ENCODE results near the gene CSNK2A1. TPM values are rescaled to one million over a fixed set of nuclear protein-coding genes. Genes with fewer than 3 reads are reported as not detected.
"Not testable (repeated sequence)": the region's sequence is repeated elsewhere in the genome, so short reads cannot be mapped to it uniquely, and the experiment has no call there.

The CSNK2A1 gene
- total RNA-seq, 1 donor = 117 TPM

- no peak overlapping the region for H3K4me3 ChIP-seq (ENCODE audit: low read depth, low read length)
- no peak for TF ChIP-seq CTCF (IDR thresholded peaks at IDR 0.05; ENCODE audit: insufficient read depth, low read depth, low read length)
- DNase-seq (ENCODE audit: low read depth) = no peak
Observed at GRCh38 chr20:480044-480443, 63.5 kb downstream of the CSNK2A1 start.

DNA sequence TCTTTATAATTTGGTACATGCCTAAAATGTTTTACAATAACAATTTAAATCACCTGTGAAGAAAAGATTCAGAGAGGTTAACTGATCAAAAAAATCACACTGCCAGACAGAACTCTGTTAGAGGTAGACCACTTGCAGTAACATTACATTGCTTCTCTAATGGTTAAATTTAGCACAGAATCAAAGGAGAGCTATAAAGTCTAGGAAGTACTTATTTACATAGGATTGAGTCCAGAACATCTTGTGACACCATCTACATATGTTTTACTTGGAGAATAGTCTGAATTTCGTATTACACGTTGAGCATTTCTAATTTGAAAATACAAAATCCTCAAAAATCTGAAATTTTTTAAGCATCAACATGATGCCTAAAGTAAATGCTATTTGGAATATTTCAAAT is 64.1 kb downstream of the CSNK2A1 start:
- H3K4me3 ChIP-seq (ENCODE audit: low read depth, low read length) = no peak overlapping the region
- TF ChIP-seq CTCF (IDR thresholded peaks at IDR 0.05; ENCODE audit: insufficient read depth, low read depth, low read length) = no peak
- DNase-seq (ENCODE audit: low read depth) = no peak

GRCh38 chr20:478949-479429 is 64.6 kb downstream of the CSNK2A1 start:
- peak; percentile 79 for DNase-seq (ENCODE audit: low read depth)
- H3K4me3 ChIP-seq (ENCODE audit: low read depth, low read length) = no peak overlapping the region
- TF ChIP-seq CTCF (IDR thresholded peaks at IDR 0.05; ENCODE audit: insufficient read depth, low read depth, low read length) = peak; percentile 58

- H3K4me3 ChIP-seq (ENCODE audit: low read depth, low read length) = no peak overlapping the region
- peak; percentile 69 for DNase-seq (ENCODE audit: low read depth)
- TF ChIP-seq CTCF (IDR thresholded peaks at IDR 0.05; ENCODE audit: insufficient read depth, low read depth, low read length) = no peak
Observed at GRCh38 chr20:478010-478948, 65.3 kb downstream of the CSNK2A1 start.

DNA sequence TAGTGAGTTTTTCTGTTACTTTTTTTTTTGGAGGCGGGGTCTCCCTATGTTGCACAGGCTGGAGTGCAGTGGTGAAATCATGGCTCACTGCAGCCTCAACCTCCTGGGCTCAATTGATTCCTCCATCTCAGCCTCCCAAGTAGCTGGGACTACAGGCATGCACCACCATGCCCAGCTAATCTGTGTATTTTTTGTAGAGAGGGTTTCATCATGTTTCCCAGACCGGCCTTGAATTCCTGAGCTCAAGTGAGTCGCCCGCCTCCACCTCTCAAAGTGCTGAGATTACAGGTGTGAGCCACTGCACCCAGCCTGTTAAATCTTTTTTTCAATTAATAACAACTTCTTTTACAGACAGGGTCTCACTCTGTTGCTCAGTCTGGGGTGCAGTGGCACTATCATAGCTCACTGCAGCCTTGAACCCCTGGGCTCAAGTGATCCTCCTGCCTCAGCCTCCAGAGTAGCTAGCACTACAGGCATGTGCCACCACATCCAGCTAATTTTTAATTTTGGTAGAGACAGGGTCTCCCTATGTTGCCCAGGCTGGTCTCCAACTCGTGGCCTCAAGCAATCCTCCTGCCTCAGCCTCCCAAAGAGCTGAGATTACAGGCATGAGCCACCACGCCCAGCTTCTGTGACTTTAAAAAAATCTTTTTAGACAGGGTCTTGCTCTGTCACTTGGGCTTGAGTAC is 66.9 kb downstream of the CSNK2A1 start:
- not testable (repeated sequence) for DNase-seq (ENCODE audit: low read depth); H3K4me3 ChIP-seq (ENCODE audit: low read depth, low read length)

GRCh38 chr20:475463-476357 is 67.9 kb downstream of the CSNK2A1 start:
- no peak for TF ChIP-seq CTCF (IDR thresholded peaks at IDR 0.05; ENCODE audit: insufficient read depth, low read depth, low read length)
- no peak for DNase-seq (ENCODE audit: low read depth)
- H3K4me3 ChIP-seq (ENCODE audit: low read depth, low read length) = no peak overlapping the region

Measured in fibroblast of villous mesenchyme (primary cell).